Measurements from ENCODE around the gene CCK.

Gene CCK

DNA sequence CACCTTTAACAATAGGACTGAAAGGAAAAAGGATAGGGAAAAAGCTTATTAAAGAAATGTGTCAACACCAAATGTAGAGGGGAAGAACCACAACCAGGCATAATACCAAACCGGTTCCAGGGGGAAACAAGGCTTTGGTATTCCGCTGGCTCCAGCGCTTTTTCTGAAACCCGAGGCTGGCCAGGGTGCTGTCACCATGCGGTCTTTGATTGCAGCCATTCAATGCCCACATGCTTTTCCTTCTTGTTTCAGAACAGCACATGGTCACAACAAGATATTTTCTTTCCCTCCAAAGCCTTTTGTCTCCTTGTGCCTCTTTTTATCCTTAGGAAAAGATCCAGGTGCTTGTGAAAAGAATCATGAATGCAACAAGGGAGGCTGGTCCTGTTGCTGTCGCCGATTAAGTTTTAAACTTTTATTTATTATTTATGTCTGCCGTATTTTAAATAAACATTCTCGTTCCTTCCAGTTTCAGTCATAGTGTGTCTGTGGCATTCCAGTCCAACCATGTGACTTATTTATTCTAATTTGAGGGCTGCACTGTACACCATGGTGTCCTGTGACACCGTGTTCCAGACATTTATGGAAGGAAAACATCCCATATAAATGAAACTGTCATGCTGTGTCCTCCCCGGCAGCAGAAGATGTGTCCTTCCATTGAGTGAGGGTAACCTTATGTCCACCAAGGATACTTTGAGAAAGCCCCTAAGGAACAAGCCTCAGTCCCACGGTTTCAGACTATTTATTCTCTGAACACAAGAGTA is 41.1 kb downstream of the CCK start:
- no peak for DNase-seq

DNA sequence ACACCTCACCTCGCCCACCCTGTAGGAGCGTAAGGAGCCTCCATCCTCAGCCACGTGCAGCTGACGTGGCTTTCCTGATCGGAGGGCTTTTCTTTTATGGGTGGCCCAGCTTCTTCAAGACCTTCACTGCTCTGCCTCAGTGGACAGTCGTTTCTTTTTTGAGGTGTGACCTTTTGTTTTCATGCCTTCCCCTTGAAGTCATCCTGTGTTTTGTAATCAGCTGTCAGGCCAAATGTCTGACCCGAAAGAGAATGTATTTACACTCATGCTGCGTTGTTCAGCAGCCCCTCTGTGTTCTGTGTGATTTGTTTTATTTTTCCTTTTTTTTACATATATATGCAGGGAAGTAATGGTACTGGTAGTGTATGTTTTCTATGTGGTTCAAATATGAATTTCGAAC is 41.8 kb downstream of the CCK start:
- no peak for DNase-seq

DNA sequence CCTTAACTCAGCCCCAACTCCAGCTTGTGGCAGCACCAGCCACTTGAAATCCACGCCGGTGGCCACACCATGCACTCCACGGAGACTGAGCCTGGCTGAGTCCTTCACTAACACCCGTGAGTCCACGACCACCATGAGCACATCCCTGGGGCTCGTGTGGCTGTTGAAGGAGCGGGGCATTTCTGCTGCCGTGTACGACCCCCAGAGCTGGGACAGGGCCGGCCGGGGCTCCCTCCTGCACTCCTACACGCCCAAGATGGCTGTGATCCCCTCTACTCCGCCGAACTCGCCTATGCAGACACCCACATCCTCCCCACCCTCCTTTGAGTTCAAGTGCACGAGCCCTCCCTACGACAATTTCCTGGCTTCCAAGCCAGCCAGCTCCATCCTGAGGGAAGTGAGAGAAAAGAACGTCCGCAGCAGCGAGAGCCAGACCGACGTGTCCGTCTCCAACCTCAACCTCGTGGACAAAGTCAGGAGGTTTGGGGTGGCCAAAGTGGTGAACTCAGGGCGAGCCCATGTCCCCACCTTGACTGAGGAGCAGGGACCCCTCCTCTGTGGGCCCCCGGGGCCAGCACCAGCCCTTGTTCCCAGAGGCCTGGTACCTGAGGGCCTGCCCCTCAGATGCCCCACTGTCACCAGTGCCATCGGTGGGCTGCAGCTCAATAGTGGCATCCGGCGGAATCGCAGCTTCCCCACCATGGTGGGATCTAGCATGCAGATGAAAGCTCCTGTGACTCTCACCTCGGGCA is 42.9 kb downstream of the CCK start:
- DNase-seq: no peak

DNA sequence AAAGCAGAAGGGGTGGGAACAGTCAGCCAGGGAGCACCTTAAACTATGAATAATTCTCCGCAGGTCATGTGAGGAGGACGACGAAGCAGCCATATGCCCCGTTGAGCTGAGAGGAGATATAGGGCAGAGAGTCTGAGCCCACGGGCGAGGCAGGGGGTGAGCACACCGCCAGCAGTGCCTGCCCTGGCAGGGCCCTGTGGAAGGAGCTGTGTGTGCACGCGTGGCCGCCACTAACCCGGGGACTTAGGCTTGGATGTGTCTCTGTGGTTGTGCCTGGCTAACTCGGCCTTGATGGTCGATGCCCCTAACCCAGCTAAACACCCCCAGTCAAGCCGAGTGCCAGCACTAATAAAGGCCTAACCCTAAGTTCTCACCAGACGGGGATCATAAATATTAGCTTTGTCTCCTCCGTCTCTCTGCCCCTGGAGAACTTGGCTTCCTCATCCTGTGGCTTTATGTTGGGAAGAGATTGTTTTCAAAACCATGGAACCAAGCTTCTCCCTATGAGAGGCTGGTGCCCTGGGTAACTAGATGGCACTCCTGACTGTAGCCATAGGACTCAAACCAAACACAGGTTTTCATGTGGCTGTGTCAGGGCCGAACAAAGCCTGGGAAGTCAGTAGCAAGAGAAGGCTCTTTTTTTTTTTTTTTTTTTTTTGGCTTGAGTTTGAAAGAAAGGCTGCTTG is 45.4 kb downstream of the CCK start:
- no peak for DNase-seq

DNA sequence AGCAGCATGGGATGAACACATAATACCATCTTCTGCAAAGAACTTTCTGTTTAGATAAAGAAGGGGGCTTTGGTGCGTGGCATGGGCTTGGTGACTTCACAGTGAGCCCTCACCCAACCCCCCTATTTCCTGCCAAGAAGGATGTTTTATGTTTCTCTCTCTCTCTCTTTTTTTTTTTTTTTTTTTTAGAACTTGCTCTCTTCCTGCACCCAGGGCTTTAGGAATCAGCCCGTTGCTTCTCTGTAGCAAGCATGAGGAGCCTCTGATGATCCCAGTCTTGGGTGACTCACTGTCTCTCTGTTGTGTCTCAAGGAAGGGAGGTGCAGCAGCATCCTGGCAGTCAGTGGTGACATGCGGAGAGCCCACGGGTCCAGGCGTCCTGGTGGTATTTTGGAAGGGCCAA is 49.1 kb downstream of the CCK start:
- no peak for DNase-seq

DNA sequence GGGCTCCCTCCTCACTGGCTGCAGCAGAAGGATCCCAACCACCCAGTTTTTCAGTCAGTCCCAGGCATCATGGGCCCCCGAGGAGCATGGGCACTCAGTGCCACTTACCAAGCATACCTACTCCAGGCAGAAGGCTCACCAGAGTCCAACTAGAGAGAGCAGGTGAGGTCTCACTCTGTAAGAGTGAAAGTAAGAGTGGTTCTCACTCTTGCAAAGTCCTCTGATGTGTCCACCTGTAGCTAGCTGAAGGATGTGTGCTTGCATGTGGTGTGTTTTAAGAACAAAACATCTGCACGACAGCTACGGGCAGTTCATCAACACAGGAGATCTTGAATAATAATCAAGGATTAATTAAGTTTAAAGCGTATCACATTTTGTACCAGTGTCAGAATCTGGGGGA is 49.7 kb downstream of the CCK start:
- no peak for DNase-seq

DNA sequence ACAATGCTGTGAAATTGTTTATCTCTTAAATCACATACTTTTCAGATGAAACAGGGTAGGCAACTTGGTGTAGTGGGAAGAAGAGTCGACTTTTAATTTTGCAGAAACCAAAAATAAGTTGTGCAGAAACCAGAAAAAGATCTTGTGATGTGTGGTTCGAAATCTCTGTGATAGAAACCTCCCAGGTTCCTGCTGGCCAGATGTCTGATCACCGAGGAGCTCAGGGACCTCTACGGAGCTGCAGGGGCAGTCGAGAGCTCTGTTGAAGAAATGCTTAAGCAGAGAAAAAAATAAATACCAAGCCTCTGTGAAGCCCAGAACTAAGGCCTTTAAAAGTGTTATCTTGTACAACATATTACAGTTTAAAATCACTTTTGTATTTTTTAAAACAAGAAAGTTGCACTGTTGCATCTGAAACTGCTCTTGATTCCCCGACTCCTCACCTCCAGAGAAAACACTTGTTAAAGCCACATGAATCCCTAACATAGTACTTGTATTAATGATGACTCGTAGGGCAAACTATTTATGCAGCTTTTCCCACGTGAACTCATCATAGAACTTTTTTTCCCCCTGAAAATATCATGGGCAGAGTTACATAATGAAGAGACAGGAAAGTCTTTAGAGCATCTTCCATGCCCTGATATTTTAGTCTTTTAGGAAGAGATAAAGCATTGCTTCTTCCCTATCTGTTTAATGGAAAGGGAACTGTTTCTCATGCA is 51.3 kb downstream of the CCK start:
- DNase-seq: no peak

GRCh38 chr3:42214064-42214463 is 51.9 kb downstream of the CCK start:
- no peak for DNase-seq

DNA sequence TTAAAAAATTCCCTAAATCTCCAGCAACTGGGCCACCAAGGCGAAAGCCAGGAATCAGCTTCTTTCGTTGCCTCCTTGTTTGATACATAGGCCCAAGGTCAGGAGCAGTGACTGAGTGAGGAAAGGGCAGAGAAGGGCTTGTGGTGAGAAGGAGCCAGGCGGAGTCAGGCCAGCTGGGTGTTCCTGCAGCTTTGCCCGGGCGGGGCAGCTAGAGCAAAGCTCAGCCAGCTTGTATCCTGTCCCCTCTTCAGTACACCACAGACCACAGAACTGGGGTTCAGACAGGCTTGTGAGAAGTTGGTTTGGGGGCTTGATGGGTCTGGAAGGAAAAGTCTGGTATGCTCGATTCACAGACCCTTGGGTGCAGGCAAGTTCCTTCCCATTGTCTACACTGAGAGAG is 52.6 kb downstream of the CCK start:
- DNase-seq: no peak

DNA sequence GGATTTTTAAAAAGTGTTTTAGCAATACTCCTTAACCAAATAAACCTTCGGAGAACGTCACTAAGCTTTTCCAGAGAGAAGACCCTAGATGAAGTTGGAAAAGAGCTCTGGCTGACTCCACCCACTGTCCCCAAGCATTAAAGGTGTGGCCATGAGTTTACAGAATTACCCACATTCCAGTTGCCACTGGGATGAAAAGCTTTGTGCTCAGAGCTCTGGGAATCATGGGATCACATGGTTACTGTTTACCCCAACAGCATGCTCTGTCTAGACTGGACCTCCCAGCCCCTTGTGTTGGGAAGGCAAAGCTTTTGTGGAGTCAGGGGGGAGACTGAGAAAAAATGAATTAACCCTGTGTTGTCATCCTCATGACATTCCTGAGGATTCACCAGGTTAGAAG is 55.3 kb downstream of the CCK start:
- no peak for DNase-seq

DNA sequence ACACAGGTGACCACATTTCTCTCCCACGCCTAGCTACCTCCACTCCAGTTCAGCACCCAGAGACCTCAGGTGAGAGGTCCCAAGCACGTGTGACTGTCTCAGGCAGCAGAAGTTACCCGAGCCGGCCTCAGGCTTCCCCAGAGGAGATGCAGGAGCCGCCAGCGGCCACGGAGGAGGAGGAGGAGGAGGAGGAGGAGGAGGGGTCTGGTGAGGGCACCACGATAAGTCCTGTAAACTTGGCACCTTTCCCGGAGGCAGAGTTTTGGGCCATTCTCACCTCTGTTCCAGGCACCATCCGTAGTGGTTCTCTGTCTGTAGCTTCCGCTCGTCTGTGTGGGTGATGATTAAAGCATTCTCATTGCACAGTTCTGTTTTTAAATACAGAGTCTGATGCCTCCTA is 56.1 kb downstream of the CCK start:
- DNase-seq: no peak
